ENCODE results near the gene CASP12. TPM values are rescaled to one million over a fixed set of nuclear protein-coding genes. Genes with fewer than 3 reads are reported as not detected.

Gene CASP12
- total and polyA plus RNA-seq, 2 experiments from 2014 or later = 0.15 TPM; not detected in 1

GRCh38 chr11:104899226-104899625 lies 966 bp upstream of the CASP12 start:
- Histone ChIP-seq H3K9me3 (ENCODE audit: low read depth) (no peaks in the 10 kb centered on the region), H3K27me3 (no peaks in the 10 kb centered on the region), H3K36me3 (no peaks in the 10 kb centered on the region), H3K4me1 (ENCODE audit: low read depth) (peaks cover 5% of the 10 kb centered on the region), H3K27ac (no peak overlapping the region), H3K4me3 (no peak overlapping the region)
- no peak for TF ChIP-seq CTCF (IDR thresholded peaks at IDR 0.05; ENCODE audit: low read depth, low read length)
- no peak for DNase-seq (ENCODE audit: low read depth in 1 of 2, low spot score in 1 of 2)

- TF ChIP-seq CTCF (IDR thresholded peaks at IDR 0.05; ENCODE audit: low read depth, low read length) = no peak
- no peaks in the 10 kb centered on the region for H3K27me3 ChIP-seq
- H3K4me3 ChIP-seq = no peak overlapping the region
- no peak overlapping the region for H3K27ac ChIP-seq
- H3K36me3 ChIP-seq = no peaks in the 10 kb centered on the region
- no peaks in the 10 kb centered on the region for H3K9me3 ChIP-seq (ENCODE audit: low read depth)
- peak in 1 of 2 donors; percentile 31 for DNase-seq (ENCODE audit: low read depth in 1 of 2, low spot score in 1 of 2)
- peaks cover 5% of the 10 kb centered on the region for H3K4me1 ChIP-seq (ENCODE audit: low read depth)
Observed at GRCh38 chr11:104898685-104899013, 389 bp upstream of the CASP12 start.

- Histone ChIP-seq H3K9me3 (ENCODE audit: low read depth) (no peaks in the 10 kb centered on the region), H3K4me3 (no peak overlapping the region), H3K4me1 (ENCODE audit: low read depth) (peaks cover 5% of the 10 kb centered on the region), H3K27ac (no peak overlapping the region), H3K36me3 (no peaks in the 10 kb centered on the region), H3K27me3 (no peaks in the 10 kb centered on the region)
- no peak for DNase-seq (ENCODE audit: low read depth in 1 of 2, low spot score in 1 of 2)
- no peak for TF ChIP-seq CTCF (IDR thresholded peaks at IDR 0.05; ENCODE audit: low read depth, low read length)
Observed at GRCh38 chr11:104895634-104896033, 2.6 kb downstream of the CASP12 start.

GRCh38 chr11:104893876-104894275 lies 4.4 kb downstream of the CASP12 start:
- H3K36me3 ChIP-seq = no peaks in the 10 kb centered on the region
- H3K27ac ChIP-seq = no peak overlapping the region
- H3K4me3 ChIP-seq = no peak overlapping the region
- no peaks in the 10 kb centered on the region for H3K9me3 ChIP-seq (ENCODE audit: low read depth)
- no peak for DNase-seq (ENCODE audit: low read depth in 1 of 2, low spot score in 1 of 2)
- H3K27me3 ChIP-seq = no peaks in the 10 kb centered on the region
- peaks cover 5% of the 10 kb centered on the region for H3K4me1 ChIP-seq (ENCODE audit: low read depth)
- no peak for TF ChIP-seq CTCF (IDR thresholded peaks at IDR 0.05; ENCODE audit: low read depth, low read length)

GRCh38 chr11:104892723-104893511 lies 5.3 kb downstream of the CASP12 start:
- Histone ChIP-seq H3K27ac (no peak overlapping the region), H3K9me3 (ENCODE audit: low read depth) (no peaks in the 10 kb centered on the region), H3K4me3 (no peak overlapping the region), H3K27me3 (no peaks in the 10 kb centered on the region), H3K36me3 (no peaks in the 10 kb centered on the region), H3K4me1 (ENCODE audit: low read depth) (no peaks in the 10 kb centered on the region)
- TF ChIP-seq CTCF (IDR thresholded peaks at IDR 0.05; ENCODE audit: low read depth, low read length) = no peak
- DNase-seq (ENCODE audit: low read depth in 1 of 2, low spot score in 1 of 2) = peak in 1 of 2 donors; percentile 19

All from cardiac muscle cell (in vitro differentiated cells and primary cell).